ENCODE data around the gene TMEM37.

The TMEM37 gene

DNA sequence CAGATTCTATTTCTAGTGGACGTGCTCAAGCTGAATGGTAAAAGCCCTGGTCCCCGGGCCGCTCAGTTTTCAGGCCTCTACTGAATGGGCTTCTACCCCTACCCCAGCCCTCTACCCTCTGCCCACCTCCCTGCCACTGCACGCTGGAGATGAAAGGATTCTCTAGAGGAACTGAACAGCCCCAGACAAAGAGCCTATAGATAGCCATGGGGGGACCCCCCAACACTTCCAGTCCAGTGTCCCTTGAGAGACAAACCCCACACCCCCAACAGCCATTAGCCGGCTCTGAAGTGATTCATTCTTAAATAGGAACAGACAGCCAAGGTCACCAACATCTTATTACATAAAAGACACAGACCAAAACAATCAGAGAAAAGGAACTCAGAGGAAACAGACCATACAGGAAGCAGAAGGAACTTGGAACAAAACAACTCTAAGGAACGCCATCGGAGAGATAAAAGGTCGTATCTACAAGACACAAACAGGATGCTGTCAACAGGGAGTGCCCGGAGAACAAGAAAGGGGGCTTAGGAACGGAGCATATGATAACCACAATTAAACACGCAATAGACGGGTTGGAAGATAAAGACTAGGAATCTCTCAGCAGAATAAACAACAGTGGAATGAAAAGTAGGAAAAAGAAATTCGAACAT is 23.5 kb downstream of the TMEM37 start:
- DNase-seq (ENCODE audit: low read depth) = no peak

DNA sequence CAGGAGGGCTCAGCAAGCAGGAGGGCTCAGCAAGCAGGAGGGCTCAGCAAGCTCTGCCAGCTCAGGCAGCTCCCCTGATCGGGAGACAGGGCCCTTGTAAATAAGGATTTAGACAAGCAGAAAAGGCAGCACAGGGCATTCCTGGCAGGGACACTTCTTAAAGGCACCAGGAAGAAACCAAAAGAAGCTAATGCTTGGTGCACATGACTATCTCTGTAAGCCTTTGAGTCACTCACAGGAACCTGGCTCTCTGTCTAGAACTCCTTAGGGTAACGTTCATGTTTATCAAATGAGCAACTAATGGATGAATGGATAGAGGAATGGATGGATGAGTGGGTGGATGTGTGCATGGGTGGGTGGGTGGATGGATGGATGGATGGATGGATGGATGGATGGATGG is 28.4 kb downstream of the TMEM37 start:
- DNase-seq (ENCODE audit: low read depth) = no peak

DNA sequence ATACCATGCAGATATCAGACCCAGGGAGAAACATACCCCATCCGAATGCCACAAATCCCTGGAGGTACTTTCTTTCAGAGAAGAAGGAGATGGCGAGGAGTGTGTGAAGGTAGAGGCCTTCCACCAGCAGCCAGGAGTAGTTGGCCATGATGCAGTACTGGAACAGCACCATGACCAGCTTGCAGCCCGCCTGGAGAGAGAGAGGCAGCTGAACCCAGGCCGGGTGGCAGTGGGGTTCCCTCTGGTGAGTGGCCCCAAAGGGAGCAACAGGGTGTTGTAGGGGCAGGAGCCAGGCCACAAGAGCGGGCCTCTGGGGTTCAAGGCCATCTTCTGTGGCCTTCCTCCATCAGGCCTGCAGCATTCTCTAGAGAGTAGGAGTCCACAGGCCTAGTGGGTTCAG is 30.2 kb downstream of the TMEM37 start:
- no peak for DNase-seq (ENCODE audit: low read depth)

GRCh38 chr2:119462574-119462973 is 30.9 kb downstream of the TMEM37 start:
- no peak for DNase-seq (ENCODE audit: low read depth)

DNA sequence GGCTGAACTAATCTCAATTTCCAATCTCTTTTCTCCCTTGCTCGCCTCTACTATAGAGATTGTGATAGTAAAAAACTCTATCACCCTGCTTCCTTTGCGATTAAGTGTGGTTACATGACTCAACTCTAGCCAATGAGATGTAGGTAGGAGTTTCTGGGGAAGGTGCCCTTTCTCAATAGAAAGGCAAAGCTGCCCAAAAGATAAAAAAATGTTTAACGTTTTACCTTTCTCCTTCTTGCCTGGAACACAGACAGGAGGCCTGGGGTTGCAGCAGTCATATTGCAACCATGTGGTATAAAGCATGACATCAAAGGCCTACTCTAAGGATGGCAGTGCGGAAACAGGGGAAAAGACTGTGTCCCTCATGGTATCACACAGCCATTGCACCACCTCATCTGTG is 31.5 kb downstream of the TMEM37 start:
- no peak for DNase-seq (ENCODE audit: low read depth)

GRCh38 chr2:119463990-119464389 is 32.3 kb downstream of the TMEM37 start:
- DNase-seq (ENCODE audit: low read depth) = no peak

DNA sequence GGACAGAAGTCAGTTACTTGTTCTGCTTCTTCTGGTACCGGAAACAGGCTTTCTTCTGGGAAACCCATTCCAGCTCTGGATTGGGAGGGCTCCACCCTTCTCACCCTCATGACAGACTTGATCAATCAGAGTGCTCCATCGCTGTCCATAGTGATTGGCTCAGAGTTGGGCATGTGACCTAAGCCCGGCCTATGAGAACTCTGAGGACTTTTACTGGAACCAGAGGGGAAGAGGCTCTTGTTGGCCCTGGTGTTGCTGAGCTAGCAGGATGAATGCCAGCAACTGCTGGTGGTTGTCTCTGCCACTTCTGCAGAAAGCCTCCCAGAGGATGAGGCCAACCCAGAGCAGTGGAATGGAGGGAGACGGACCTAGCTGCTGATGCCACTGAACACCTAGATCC is 33.3 kb downstream of the TMEM37 start:
- DNase-seq (ENCODE audit: low read depth) = no peak

GRCh38 chr2:119465687-119466086 is 34.0 kb downstream of the TMEM37 start:
- no peak for DNase-seq (ENCODE audit: low read depth)

- no peak for DNase-seq (ENCODE audit: low read depth)
Observed at GRCh38 chr2:119466373-119466772, 34.7 kb downstream of the TMEM37 start.

- DNase-seq (ENCODE audit: low read depth) = no peak
Observed at GRCh38 chr2:119468154-119468955, 36.7 kb downstream of the TMEM37 start.

DNA sequence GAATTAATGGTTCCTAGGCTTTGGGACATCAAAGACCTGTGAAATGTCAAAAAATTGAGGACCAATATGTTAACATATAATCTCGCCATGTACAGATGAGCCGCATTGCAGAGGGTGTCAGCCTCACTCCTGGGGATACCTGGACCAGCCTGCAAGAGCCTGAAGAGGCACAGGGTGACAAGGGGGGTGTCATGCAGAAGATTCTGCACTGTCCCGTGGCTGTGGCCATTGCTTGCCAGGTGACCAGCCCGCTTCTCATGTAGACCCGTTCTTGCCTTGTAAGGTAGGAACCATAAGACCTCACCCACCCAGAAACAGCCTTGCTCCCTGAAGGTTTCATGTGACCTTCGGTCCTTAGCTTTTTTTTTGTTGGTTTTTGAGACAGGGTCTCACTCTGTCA is 37.5 kb downstream of the TMEM37 start:
- DNase-seq (ENCODE audit: low read depth) = no peak

DNA sequence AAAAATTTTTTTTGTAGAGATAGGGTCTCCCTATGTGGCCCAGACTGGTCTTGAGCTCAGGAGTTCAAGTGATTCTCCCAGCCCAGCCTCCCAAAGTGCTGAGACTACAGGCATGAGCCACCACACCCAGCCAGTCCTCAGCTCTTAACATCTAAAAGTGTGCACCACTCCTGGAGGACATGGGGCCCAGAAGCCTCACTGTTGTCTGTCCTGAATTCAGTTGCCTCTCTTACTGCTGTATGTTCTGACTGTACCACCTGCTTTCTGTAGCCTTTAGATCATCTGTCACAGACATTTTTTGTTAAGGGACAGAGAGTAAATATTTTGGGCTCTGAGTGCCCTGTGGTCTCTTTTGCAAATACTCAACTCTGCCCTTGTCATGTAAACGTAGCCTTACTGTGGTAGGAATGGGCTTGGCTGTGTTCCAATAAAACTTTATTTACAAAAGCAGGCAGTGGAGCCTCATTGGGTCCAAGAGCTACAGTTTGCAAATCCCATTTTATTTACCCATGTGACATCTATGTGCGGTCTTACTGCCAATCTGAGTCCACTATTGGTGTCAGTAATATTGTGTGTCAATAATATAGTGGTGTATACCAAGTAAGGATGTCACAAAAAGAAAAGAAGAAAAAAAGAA is 38.1 kb downstream of the TMEM37 start:
- no peak for DNase-seq (ENCODE audit: low read depth)

DNA sequence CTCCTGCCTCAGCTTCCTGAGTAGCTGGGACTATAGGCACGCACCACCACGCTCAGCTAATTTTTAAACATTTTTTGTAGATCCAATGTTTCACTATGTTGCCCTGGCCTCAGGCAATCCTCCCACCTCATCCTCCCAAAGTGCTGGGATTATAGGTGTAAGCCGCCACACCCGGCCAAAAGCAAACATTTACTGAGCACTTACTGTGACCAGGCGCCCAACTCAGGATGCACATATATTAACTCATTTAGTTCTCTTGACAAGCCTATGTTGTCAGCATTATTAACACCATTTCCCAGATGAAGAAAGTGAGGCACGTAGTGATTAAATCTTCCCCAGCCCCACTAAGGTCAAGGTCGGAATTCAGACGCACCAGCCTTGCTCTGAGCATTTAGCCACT is 41.1 kb downstream of the TMEM37 start:
- DNase-seq (ENCODE audit: low read depth) = no peak

DNA sequence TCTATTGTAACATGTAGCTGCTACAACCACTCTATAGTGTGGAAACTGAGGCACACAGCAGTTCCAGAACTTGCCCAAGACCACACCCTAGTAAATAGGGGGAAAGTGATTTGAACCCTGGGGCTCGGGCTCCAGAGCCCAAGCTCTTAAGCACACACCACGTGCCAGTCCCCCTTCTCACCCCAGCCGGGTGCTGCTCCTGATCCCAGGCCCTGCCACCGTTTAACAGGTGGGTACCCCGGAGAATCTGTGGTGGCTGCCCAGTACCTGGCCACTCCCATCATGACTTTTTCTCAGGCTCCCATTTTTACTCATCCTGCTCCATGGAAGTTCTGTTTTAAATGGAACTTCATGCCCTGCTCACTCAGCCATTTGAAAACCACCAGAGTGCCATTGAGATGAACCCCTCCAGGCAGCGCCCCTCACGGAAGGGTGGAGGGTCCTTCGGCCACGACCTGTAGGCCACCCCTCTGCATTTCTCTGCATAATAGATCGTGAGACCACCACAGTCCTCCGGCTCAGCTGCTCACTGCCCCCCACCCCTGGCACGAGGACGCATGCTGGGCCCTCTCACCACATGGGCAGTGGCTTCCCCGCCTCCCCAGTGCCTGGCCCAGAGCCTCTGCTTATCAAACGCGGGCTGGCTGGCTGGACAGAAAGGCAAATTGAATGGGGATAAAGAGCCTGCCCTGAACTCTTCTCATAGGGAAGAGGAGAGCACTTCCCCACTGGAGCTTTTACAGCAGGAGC is 42.1 kb downstream of the TMEM37 start:
- no peak for DNase-seq (ENCODE audit: low read depth)

GRCh38 chr2:119474371-119475224 is 42.9 kb downstream of the TMEM37 start:
- no peak for DNase-seq (ENCODE audit: low read depth)

DNA sequence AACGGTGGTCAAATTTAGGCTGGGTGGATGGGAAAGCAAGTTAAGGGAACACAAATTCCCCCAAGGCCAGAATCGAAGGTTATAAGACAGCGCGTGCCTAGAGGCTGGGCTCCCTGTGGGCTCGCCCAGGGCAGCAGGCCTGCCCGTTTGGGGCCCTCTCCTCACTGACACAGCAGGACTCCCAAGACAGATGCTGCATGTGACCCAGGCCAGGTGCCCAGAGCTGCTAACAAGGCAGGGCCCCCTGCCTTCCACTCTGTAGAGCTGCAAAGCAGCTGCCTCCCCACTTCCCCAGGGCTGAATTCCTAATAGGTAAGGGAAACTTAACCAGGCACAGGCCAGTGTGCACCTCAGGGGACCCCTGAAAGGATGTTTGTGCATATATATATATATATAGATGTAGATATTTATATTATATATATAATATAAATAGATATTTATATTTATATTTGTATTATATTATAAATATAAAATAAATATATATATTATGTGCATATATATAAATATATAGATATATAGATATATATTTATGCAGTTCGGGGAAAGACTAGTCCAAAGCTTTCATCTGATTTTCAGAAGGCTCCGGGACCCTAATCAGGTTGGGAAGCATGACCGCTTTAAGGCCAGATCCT is 43.7 kb downstream of the TMEM37 start:
- DNase-seq (ENCODE audit: low read depth) = no peak

- no peak for DNase-seq (ENCODE audit: low read depth)
Observed at GRCh38 chr2:119475857-119476244, 44.2 kb downstream of the TMEM37 start.

DNA sequence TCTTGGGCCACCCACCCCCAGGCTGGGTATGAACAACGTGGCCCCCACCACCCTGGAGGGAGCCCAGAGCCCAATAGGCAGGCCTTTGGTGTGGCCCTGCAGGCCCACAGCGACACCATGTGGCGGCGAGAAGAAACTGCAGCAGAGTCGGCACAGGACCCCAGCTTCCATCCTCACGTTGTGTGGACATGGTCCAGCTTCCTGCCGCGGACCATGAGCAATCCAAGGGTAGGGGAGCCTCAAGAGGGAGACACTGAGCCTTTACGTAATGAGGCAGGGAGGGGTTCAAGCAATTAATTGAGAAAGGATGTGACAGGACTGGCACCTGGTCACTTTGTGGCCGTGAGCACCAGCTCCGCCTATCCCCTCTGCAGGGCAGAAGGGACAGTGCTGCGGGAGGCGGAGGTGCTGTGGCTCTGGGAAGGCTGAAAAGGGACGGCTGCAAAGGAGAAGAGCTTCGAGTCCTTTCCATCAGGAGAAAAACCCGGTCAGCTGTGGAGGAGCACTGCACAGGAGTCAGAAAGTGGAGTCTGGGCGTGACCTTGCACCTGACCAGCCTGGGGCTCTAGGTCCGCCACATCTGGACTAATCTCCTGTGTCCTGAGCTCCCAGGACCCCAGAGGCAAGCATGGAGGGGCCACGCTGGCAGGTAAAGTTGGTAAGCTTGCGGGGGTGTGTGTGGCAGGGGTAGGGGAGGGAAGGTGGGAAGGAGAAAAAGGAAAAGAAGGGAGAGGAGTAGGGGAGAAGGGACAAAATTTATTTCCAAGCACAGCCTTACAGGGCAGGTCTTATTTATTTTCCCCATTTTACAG is 44.9 kb downstream of the TMEM37 start:
- DNase-seq (ENCODE audit: low read depth) = no peak

DNA sequence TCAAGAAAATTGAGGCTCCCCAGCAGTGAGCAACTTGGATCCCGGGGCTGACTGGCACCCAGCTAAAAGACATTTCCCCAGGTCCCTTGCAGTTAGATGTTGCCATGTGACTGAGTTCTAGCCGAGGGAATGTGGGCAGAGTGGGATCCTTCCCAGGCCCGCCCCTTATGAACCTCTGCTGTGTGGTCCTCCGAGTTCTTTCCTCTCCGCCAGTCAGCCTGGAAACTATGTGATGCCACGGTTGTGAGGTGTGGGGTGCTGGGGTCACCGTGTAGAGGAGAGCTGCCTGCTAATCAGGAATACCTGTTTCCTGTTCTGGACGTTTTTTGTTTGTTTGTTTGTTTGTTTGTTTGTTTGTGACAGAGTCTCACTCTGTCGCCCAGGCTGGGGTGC is 45.5 kb downstream of the TMEM37 start:
- no peak for DNase-seq (ENCODE audit: low read depth)
